ENCODE data around the gene NTM. TPM values are rescaled to one million over a fixed set of nuclear protein-coding genes. Genes with fewer than 3 reads are reported as not detected.

The NTM gene
- total RNA-seq, 1 experiment from 2014 or later: 16.4 TPM

DNA sequence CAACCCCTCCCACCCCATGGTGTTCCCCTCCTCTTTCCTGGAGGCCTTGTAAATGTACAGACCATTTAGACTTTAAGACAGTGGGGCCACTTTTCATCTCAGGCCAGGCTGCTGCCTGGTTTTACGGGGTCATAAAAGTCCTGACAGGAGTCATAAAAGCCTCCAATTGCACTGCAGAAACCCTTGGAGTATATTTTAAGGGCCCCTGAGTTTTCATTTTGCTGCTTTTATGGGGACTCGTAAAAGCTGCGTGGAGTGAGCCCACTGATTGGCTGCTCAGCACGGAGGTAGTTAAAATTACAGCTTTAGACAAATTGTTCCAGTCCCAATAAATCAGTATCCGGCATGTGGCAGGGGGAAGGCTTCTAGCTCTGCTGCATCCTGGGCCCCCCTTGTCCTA, 627.6 kb downstream of the NTM start (continued):
- TF ChIP-seq, protein P1, sequence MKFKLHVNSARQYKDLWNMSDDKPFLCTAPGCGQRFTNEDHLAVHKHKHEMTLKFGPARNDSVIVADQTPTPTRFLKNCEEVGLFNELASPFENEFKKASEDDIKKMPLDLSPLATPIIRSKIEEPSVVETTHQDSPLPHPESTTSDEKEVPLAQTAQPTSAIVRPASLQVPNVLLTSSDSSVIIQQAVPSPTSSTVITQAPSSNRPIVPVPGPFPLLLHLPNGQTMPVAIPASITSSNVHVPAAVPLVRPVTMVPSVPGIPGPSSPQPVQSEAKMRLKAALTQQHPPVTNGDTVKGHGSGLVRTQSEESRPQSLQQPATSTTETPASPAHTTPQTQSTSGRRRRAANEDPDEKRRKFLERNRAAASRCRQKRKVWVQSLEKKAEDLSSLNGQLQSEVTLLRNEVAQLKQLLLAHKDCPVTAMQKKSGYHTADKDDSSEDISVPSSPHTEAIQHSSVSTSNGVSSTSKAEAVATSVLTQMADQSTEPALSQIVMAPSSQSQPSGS (CRISPR knock-in tag; IDR thresholded peaks at IDR 0.05; ENCODE audit: borderline replicate concordance, low read depth): no peak
- TF ChIP-seq, protein P2, sequence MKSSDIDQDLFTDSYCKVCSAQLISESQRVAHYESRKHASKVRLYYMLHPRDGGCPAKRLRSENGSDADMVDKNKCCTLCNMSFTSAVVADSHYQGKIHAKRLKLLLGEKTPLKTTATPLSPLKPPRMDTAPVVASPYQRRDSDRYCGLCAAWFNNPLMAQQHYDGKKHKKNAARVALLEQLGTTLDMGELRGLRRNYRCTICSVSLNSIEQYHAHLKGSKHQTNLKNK (CRISPR knock-in tag; IDR thresholded peaks at IDR 0.05): no peak
- TF ChIP-seq, protein P3, sequence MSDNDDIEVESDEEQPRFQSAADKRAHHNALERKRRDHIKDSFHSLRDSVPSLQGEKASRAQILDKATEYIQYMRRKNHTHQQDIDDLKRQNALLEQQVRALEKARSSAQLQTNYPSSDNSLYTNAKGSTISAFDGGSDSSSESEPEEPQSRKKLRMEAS (CRISPR knock-in tag; IDR thresholded peaks at IDR 0.05): no peak
- TF ChIP-seq ZNF121 (CRISPR knock-in tag; IDR thresholded peaks at IDR 0.05): no peak
- TF ChIP-seq SOX15 (CRISPR knock-in tag; IDR thresholded peaks at IDR 0.05): no peak
- TF ChIP-seq, protein P4, sequence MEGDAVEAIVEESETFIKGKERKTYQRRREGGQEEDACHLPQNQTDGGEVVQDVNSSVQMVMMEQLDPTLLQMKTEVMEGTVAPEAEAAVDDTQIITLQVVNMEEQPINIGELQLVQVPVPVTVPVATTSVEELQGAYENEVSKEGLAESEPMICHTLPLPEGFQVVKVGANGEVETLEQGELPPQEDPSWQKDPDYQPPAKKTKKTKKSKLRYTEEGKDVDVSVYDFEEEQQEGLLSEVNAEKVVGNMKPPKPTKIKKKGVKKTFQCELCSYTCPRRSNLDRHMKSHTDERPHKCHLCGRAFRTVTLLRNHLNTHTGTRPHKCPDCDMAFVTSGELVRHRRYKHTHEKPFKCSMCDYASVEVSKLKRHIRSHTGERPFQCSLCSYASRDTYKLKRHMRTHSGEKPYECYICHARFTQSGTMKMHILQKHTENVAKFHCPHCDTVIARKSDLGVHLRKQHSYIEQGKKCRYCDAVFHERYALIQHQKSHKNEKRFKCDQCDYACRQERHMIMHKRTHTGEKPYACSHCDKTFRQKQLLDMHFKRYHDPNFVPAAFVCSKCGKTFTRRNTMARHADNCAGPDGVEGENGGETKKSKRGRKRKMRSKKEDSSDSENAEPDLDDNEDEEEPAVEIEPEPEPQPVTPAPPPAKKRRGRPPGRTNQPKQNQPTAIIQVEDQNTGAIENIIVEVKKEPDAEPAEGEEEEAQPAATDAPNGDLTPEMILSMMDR (IDR thresholded peaks at IDR 0.05): no peak
- TF ChIP-seq, protein P5, sequence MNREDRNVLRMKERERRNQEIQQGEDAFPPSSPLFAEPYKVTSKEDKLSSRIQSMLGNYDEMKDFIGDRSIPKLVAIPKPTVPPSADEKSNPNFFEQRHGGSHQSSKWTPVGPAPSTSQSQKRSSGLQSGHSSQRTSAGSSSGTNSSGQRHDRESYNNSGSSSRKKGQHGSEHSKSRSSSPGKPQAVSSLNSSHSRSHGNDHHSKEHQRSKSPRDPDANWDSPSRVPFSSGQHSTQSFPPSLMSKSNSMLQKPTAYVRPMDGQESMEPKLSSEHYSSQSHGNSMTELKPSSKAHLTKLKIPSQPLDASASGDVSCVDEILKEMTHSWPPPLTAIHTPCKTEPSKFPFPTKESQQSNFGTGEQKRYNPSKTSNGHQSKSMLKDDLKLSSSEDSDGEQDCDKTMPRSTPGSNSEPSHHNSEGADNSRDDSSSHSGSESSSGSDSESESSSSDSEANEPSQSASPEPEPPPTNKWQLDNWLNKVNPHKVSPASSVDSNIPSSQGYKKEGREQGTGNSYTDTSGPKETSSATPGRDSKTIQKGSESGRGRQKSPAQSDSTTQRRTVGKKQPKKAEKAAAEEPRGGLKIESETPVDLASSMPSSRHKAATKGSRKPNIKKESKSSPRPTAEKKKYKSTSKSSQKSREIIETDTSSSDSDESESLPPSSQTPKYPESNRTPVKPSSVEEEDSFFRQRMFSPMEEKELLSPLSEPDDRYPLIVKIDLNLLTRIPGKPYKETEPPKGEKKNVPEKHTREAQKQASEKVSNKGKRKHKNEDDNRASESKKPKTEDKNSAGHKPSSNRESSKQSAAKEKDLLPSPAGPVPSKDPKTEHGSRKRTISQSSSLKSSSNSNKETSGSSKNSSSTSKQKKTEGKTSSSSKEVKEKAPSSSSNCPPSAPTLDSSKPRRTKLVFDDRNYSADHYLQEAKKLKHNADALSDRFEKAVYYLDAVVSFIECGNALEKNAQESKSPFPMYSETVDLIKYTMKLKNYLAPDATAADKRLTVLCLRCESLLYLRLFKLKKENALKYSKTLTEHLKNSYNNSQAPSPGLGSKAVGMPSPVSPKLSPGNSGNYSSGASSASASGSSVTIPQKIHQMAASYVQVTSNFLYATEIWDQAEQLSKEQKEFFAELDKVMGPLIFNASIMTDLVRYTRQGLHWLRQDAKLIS (CRISPR knock-in tag; IDR thresholded peaks at IDR 0.05; ENCODE audit: borderline replicate concordance): no peak

DNA sequence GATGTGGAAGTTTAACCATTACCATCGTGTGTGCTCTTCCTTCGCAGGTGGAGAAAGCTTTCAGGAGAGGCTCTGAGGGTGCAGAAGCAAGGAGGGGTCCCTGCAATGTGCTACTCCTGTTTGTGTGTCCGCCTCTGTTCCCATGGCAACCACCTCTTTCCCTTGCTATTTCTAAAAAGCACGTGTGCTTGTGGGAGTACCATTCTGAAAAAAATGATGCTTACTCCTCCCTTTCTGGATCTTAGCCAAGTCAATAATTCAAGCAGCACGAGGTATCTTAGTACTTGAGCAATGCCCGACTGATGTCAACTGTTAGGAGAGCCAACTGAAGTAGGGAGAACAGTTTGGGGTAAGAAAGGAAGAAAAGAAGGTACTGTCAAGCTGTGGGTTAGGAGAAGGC, 628.7 kb downstream of the NTM start:
- Mint-ChIP-seq H3K4me3 (no peak overlapping the region), H3K36me3 (no peaks in the 10 kb centered on the region; the same call in 1 of the 2 replicates), H3K27me3 (ENCODE audit: low read depth) (peaks cover 6% of the 10 kb centered on the region), H3K27ac (no peak overlapping the region), H3K4me1 (peaks cover 6% of the 10 kb centered on the region), H3K9me3 (no peaks in the 10 kb centered on the region; the same call in 1 of the 2 replicates)
- DNase-seq (ENCODE audit: low spot score): no peak
- no peak for ATAC-seq
- POLR2A ChIA-PET: no interaction called here
- CTCF ChIA-PET: no interaction called here
- no peak for TF ChIP-seq ZNF671 (CRISPR knock-in tag; IDR thresholded peaks at IDR 0.05)
- TF ChIP-seq KAT7 (CRISPR knock-in tag; IDR thresholded peaks at IDR 0.05; ENCODE audit: borderline replicate concordance): no peak
- TF ChIP-seq RORB (CRISPR knock-in tag; IDR thresholded peaks at IDR 0.05): no peak
- TF ChIP-seq, protein P6, sequence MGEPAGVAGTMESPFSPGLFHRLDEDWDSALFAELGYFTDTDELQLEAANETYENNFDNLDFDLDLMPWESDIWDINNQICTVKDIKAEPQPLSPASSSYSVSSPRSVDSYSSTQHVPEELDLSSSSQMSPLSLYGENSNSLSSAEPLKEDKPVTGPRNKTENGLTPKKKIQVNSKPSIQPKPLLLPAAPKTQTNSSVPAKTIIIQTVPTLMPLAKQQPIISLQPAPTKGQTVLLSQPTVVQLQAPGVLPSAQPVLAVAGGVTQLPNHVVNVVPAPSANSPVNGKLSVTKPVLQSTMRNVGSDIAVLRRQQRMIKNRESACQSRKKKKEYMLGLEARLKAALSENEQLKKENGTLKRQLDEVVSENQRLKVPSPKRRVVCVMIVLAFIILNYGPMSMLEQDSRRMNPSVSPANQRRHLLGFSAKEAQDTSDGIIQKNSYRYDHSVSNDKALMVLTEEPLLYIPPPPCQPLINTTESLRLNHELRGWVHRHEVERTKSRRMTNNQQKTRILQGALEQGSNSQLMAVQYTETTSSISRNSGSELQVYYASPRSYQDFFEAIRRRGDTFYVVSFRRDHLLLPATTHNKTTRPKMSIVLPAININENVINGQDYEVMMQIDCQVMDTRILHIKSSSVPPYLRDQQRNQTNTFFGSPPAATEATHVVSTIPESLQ (CRISPR knock-in tag; IDR thresholded peaks at IDR 0.05): no peak
- TF ChIP-seq NFATC4 (CRISPR knock-in tag; IDR thresholded peaks at IDR 0.05): no peak
- TF ChIP-seq, protein P7, sequence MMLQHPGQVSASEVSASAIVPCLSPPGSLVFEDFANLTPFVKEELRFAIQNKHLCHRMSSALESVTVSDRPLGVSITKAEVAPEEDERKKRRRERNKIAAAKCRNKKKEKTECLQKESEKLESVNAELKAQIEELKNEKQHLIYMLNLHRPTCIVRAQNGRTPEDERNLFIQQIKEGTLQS (CRISPR knock-in tag; conservative IDR thresholded peaks at IDR 0.05): no peak
- TF ChIP-seq, protein P8, sequence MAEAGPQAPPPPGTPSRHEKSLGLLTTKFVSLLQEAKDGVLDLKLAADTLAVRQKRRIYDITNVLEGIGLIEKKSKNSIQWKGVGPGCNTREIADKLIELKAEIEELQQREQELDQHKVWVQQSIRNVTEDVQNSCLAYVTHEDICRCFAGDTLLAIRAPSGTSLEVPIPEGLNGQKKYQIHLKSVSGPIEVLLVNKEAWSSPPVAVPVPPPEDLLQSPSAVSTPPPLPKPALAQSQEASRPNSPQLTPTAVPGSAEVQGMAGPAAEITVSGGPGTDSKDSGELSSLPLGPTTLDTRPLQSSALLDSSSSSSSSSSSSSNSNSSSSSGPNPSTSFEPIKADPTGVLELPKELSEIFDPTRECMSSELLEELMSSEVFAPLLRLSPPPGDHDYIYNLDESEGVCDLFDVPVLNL (CRISPR knock-in tag; IDR thresholded peaks at IDR 0.05; ENCODE audit: borderline replicate concordance, low read depth): no peak
- TF ChIP-seq TP53 (CRISPR knock-in tag; IDR thresholded peaks at IDR 0.05): no peak
- TF ChIP-seq, protein P9, sequence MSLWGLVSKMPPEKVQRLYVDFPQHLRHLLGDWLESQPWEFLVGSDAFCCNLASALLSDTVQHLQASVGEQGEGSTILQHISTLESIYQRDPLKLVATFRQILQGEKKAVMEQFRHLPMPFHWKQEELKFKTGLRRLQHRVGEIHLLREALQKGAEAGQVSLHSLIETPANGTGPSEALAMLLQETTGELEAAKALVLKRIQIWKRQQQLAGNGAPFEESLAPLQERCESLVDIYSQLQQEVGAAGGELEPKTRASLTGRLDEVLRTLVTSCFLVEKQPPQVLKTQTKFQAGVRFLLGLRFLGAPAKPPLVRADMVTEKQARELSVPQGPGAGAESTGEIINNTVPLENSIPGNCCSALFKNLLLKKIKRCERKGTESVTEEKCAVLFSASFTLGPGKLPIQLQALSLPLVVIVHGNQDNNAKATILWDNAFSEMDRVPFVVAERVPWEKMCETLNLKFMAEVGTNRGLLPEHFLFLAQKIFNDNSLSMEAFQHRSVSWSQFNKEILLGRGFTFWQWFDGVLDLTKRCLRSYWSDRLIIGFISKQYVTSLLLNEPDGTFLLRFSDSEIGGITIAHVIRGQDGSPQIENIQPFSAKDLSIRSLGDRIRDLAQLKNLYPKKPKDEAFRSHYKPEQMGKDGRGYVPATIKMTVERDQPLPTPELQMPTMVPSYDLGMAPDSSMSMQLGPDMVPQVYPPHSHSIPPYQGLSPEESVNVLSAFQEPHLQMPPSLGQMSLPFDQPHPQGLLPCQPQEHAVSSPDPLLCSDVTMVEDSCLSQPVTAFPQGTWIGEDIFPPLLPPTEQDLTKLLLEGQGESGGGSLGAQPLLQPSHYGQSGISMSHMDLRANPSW (CRISPR knock-in tag; conservative IDR thresholded peaks at IDR 0.05; ENCODE audit: low read depth): no peak
- TF ChIP-seq ELF4 (CRISPR knock-in tag; IDR thresholded peaks at IDR 0.05; ENCODE audit: low read depth): no peak
- TF ChIP-seq, protein P10, sequence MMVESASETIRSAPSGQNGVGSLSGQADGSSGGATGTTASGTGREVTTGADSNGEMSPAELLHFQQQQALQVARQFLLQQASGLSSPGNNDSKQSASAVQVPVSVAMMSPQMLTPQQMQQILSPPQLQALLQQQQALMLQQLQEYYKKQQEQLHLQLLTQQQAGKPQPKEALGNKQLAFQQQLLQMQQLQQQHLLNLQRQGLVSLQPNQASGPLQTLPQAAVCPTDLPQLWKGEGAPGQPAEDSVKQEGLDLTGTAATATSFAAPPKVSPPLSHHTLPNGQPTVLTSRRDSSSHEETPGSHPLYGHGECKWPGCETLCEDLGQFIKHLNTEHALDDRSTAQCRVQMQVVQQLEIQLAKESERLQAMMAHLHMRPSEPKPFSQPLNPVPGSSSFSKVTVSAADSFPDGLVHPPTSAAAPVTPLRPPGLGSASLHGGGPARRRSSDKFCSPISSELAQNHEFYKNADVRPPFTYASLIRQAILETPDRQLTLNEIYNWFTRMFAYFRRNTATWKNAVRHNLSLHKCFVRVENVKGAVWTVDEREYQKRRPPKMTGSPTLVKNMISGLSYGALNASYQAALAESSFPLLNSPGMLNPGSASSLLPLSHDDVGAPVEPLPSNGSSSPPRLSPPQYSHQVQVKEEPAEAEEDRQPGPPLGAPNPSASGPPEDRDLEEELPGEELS (CRISPR knock-in tag; IDR thresholded peaks at IDR 0.05): no peak
- TF ChIP-seq HMGA2 (CRISPR knock-in tag; IDR thresholded peaks at IDR 0.05): no peak
- no peak for TF ChIP-seq SOX15 (CRISPR knock-in tag; IDR thresholded peaks at IDR 0.05)
- no peak for TF ChIP-seq ZNF263 (CRISPR knock-in tag; IDR thresholded peaks at IDR 0.05; ENCODE audit: low read depth)
